GM10266 (cell line): ENCODE results near the gene NADK.

Source experiments
- DNase-seq: peaks from one replicate; pipeline ENCODE4 v3.0.0; 2012; ENCODE audit errors: extremely low spot score
- TF ChIP-seq, protein P1 (sequence below): IDR thresholded peaks from 2 replicates; pipeline ENCODE4 v1.5.1; 2012; ENCODE audit warnings: mild to moderate bottlenecking, low read depth; ENCODE audit not compliant: control insufficient read depth, insufficient read depth; ENCODE audit errors: missing control alignments

NADK gene

DNA sequence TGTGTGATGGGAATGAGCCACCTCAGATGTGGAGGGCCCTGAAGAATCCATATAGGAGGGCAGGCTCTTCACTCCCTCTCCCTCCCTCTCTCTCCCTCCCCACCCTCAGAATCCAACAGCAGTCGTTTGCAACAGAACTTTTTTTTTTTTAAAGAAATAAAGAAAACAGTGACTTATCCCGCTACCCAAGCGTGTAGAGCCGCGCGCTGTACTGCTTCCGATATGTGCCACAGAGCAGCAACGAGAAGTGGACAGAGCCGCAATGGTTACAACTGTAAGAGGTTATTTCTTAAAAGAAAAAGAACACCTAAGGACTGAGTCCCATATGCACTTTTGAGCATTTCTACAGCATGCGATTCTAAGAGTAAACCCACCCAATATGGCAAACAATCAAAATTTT, 7.4 kb upstream of the NADK start:
- TF ChIP-seq, protein P1, sequence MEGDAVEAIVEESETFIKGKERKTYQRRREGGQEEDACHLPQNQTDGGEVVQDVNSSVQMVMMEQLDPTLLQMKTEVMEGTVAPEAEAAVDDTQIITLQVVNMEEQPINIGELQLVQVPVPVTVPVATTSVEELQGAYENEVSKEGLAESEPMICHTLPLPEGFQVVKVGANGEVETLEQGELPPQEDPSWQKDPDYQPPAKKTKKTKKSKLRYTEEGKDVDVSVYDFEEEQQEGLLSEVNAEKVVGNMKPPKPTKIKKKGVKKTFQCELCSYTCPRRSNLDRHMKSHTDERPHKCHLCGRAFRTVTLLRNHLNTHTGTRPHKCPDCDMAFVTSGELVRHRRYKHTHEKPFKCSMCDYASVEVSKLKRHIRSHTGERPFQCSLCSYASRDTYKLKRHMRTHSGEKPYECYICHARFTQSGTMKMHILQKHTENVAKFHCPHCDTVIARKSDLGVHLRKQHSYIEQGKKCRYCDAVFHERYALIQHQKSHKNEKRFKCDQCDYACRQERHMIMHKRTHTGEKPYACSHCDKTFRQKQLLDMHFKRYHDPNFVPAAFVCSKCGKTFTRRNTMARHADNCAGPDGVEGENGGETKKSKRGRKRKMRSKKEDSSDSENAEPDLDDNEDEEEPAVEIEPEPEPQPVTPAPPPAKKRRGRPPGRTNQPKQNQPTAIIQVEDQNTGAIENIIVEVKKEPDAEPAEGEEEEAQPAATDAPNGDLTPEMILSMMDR = no peak
- DNase-seq = no peak

DNA sequence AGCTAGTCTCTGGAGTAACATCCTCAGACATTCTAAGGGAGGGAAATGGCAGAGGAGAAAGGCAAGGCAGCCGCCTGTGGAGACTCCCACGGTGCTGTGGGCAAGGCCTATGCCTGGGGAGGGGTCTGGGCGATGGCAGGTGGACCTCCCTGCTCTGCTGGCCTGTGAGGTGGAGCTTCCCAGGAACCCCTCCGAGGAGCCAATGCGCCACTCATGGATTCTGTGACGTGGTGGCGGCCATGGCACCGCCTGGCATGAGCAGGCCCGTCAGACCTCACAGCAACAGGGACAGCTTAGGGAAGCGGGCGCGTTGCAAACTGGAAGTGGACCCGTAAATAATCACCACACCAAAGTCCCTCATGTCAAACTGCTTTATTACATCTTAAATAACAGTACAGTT, 6.7 kb upstream of the NADK start:
- TF ChIP-seq, protein P1 = no peak
- DNase-seq = no peak

DNA sequence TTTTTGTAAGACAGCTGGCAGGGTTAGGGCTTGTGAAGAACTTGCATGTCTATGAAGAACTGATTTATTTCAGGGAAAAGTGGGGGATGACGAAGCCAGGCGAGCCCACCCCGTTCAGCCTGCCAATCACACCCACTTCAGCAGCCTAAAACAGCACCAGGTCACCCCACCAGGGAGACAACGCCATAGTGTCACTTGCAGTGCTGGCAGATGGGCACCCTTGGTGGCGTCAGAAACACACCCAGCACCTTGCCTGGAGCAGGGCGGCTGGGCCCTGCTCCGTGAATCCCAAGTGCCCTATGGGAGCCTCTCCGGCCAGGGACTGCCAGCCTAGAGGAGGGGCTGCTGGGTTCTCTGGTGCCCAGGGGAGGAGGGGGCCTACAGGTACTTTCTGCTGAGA, 5.0 kb upstream of the NADK start:
- TF ChIP-seq, protein P1 = no peak
- DNase-seq = no peak

DNA sequence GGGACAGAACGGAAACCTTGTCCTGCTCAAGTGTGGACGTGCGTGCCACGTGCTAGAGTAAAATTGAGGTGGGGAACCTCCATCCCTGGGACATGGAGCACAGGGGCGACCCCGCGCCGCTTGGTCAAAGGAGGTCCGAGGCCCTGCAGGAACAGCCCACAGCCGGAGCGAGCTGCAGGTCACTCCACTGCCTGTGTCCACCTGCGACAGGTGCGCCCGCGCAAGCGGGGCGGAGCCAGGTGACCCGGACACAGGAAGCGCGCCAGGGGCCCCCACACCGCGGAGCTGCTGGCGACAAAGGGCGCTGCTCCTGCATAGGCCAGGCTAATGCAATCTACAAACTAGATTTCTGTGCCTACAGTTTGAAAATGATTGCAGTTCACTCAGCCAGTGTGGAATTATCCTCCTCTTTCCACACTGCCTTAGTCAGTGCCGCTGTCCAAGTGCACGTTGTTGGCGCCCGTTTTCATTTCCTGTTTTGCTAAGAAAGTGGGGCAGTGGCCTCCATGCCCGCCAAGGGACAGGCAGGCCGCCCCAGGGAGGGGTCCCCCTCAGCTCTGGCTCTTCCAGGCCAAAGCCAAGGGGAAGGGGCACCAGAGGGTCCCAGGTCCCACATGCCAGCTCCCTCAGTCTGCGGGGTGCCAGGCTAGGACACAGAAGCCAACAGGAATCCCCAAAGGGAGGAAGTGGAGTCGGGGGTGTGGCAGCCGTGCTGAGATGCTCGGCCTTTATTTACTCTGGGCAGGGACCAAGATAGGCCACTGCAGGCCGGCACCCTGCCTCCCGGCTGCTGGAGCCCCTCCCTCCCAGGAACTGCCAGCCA, 4.3 kb upstream of the NADK start:
- TF ChIP-seq, protein P1 = no peak
- no peak for DNase-seq

DNA sequence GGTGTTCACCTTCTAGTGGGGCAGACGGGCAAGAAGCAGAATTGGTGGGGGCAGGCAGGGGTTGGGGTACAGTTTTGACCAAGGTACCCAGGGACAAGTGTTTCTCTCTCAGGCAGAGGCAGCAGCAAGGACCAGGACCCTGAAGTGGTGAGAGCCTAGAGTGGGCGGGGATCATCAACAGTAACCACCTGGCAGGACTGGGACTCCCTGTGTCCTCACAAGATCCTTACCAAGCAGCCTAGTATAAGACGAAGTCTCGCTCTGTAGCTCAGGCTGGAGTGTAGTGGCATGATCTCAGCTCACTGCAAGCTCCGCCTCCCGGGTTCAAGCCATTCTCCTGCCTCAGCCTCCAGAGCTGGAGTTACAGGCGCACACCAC, 3.2 kb upstream of the NADK start:
- DNase-seq = no peak

DNA sequence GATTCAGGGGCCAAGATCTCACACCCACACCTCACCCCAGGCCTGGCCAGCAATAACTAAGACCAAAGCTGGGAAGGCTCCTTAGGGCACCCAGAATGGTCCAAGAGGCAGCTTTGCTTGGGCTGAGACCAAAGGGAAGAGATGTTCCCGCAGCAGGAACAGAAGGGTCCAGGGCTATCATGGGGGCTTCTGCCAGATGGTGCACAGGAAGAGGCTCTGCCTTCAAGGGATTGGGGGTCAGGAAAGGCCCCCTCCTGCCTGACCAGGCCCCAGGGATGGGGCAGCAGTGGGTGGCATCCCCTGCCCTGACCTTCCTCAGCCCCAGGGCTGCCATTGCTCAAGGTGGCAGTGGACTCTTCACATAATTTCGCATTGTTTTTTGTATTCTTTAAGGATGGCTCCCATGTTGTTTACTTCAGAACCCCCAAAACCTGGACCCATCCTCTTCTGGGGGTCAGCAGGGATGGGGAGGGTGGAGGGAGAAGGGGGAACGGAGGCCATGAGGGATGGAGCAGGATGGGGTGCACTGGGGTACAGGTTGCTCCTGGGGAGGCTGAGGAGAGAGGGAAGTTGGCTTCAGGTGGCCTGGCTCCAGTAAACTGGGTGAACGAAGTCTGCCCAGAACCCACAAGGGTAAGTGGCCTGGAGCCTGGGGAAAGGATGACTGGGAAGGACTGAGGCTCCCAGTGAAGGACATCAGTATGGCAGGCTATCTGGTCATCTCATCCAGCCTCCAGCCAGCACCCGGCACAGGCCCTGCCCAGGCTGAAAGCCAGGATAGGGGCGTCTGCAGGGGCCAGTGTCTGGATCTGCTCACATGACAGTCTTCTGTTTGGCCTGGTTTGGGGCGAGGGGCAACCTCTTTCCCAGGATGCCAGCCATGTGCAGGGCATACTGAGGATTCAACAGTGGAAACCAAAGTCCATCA, 2.6 kb upstream of the NADK start:
- TF ChIP-seq, protein P1 = no peak
- no peak for DNase-seq

More for the DNA sequence above, 3.2 kb upstream of the NADK start:
- TF ChIP-seq, protein P1 = no peak
